T-helper 1 cell treated with Interleukin-12 subunit alpha and Interleukin-12 subunit beta and Interleukin-4 antibody, amounts not matched to agents 30 μg/mL and 1 μg/mL, for 36 hours (primary cell): ENCODE measurements around the gene SBDS.
"Not testable (repeated sequence)": the region's sequence is repeated elsewhere in the genome, so short reads cannot be mapped to it uniquely, and the experiment has no call there.

Experiments used
- H3K27ac Mint-ChIP-seq: one replicate; pipeline ENCODE4 v1.8.0; 2021; ENCODE audit warnings: mild to moderate bottlenecking, mixed read lengths
- H3K27me3 Mint-ChIP-seq: one replicate; pipeline ENCODE4 v1.8.0; 2021; ENCODE audit warnings: low read depth, mixed read lengths
- H3K36me3 Mint-ChIP-seq: one replicate; pipeline ENCODE4 v1.8.0; 2021; ENCODE audit warnings: low read depth, mixed read lengths
- H3K4me1 Mint-ChIP-seq: one replicate; pipeline ENCODE4 v1.8.0; 2021; ENCODE audit warnings: low read depth, mixed read lengths
- H3K4me3 Mint-ChIP-seq: one replicate; pipeline ENCODE4 v1.8.0; 2021; ENCODE audit warnings: mild to moderate bottlenecking, moderate library complexity, mixed read lengths
- H3K9me3 Mint-ChIP-seq: one replicate; pipeline ENCODE4 v1.8.0; 2021; ENCODE audit warnings: mixed read lengths

Gene SBDS

DNA sequence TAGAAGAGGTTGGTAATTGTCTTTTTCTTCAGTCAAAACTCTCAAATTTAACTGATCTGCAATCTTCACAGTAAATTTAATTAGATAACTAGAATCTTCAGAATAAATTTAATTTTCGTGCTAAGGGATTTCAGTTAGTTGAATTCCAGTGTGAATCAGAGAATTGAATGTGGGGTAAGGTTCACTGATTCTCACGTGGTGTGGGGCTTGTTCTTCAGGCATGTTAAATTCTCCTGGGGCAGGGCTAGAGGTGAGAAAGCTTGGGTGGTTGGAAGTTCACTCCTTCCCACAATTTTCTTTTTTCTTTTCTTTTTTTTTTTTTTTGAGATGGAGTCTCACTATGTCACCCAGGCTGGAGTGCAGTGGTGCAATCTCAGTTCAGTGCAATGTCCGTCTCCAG, 14.3 kb upstream of the SBDS start:
- peaks cover 27% of the 10 kb centered on the region for H3K36me3 Mint-ChIP-seq
- H3K9me3 Mint-ChIP-seq, H3K4me3 Mint-ChIP-seq, H3K27me3 Mint-ChIP-seq, H3K4me1 Mint-ChIP-seq, H3K27ac Mint-ChIP-seq: not testable (repeated sequence)

DNA sequence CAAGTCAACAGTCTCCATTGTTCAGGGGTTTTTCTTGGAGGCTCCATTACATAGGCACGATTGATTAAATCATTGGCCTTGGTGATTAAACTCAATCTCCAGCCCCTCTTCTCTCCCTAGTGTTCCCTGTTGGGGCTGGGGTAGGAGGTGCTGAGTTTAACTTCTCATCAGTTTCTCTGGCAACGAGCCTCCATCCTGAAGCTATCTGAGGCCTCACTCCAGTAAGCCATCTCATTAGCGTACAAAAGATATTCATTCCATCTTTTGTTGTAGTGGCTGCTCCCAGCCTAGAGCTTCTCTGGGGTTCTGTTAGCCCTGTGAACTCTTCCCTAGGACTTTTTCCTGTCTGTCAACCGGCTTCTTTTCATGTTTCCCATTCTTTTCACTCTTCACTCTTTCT, 12.9 kb upstream of the SBDS start:
- Mint-ChIP-seq H3K9me3 (no peaks in the 10 kb centered on the region), H3K36me3 (peaks cover 21% of the 10 kb centered on the region)

DNA sequence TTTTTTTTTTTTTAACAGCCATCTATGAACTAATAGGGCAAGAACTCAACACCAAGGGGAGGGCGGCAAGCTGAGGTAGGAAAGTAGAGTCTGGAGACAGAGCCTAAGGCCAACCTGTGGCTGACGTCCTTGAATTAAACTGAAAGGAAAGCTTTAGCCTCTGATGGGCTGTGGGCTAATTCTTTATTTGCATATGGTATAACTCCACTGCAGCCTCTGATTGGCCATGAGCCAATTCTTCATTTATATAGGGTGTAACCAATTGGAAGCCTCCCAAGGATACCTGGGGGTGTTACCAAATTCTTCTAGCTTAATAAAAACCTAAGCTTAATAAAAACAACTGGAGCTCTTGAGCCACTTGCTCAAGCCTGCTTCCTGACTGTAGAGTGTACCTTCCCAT, 11.6 kb upstream of the SBDS start:
- H3K27ac Mint-ChIP-seq = no peak overlapping the region
- H3K36me3 Mint-ChIP-seq = peaks cover 24% of the 10 kb centered on the region
- H3K4me1 Mint-ChIP-seq = peaks cover 5% of the 10 kb centered on the region
- H3K4me3 Mint-ChIP-seq = no peak overlapping the region
- H3K27me3 Mint-ChIP-seq = no peaks in the 10 kb centered on the region
- H3K9me3 Mint-ChIP-seq = no peaks in the 10 kb centered on the region

More for the DNA sequence above, 12.9 kb upstream of the SBDS start:
- H3K4me3 Mint-ChIP-seq = no peak overlapping the region
- H3K27ac Mint-ChIP-seq = no peak overlapping the region
- no peaks in the 10 kb centered on the region for H3K27me3 Mint-ChIP-seq
- H3K4me1 Mint-ChIP-seq = peaks cover 4% of the 10 kb centered on the region

DNA sequence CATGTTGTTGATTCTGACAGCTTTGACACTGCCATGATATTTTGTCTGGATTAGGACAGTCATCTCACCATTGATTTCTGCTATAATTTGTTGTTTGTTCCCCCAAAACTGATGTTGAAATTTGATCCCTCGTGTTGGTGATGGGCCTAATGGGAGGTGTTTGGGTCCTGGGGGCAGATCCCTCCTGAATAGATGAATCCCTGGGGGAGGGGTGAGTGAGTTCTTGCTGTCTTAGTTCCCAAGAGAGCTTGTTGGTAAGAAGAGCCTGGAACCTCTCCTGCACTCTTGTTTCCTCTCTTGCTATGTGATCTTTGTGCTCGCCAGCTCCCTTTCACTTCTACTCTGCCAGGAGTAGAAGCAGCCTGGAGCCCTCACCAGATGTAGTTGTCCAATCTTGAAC, 8.8 kb upstream of the SBDS start:
- H3K36me3 Mint-ChIP-seq = peaks cover 21% of the 10 kb centered on the region
- not testable (repeated sequence) for H3K27me3 Mint-ChIP-seq, H3K9me3 Mint-ChIP-seq, H3K27ac Mint-ChIP-seq, H3K4me1 Mint-ChIP-seq, H3K4me3 Mint-ChIP-seq

DNA sequence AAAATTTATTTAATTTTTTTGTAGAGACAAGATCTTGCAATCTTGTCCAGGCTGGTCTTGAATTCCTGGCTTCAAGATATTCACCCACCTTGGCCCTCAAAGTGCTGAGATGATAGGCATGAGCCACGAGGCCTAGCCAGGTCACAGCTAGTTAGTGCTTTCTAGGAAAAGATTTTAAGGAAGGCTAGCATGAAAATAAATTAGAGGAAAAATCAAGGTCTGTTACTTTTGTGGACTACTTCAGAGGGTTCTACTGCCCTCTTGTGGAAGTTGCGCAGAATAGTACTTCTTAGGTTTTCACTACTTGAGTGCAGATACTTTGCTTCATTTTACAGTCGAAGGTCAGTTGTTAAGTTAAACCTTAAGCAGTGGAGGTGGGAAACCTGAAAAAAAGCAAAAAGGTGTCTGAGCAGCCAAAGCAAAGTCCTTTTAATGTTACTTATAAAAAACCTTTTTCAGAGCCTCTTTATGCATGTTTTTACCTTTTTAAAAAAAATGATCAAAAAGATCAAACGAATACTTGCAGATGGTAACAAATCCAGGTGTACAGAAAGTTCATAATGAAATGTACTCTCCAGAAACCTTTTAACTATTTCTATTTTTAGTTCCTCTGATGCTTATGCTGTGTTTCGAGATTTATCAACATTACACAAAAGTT, 5.3 kb upstream of the SBDS start:
- not testable (repeated sequence) for H3K27ac Mint-ChIP-seq, H3K36me3 Mint-ChIP-seq, H3K4me3 Mint-ChIP-seq

DNA sequence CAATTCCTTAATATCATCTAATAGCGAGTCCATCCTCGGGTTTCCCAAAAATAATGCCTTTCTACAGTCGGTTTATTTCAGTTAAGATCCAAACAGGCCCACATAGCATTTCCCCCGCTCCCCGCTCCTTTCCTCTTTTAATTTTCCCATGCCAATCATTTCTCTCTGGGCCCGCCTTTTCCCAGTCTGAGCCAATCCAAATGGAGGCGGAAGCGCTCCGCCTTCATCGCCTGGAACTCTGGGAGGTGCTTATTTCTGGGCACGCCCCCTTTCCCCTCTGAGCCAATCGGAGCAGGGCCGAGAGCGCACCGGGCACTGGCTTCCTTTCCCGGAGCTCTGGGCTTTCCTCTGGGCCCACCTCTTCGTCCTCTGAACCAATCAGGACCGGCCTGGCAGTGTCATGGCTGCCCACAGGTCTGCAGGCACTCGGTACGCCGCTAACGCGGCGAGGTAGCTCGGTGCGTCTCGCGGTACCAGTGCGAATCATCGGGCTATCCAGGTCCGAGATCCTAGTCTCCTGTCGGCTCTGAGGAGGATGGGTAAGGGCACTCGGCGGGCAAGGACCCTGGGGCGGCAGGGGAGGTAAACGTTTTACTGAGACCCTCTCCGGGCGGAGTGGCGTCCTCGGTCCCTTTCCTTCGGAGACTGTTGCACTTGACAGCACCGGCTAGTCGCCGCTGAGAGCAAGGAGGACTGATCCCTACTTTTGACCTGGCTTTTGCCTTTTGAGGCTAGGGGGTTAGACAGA, 1.2 kb upstream of the SBDS start, which contains the start of gene TYW1:
Gene TYW1 (plus strand): TSS at position 390 of the 748 bp plus-strand sequence. CDS start 146 bp downstream, at position 536.
- not testable (repeated sequence) for H3K27me3 Mint-ChIP-seq, H3K9me3 Mint-ChIP-seq
- Mint-ChIP-seq H3K36me3 (peaks cover 18% of the 10 kb centered on the region), H3K27ac (peak within 1 kb of the TSS; percentile 100), H3K4me3 (peak within 1 kb of the TSS; percentile 100), H3K4me1 (peaks cover 23% of the 10 kb centered on the region)

More for the DNA sequence above, 5.3 kb upstream of the SBDS start:
- H3K4me1 Mint-ChIP-seq, H3K9me3 Mint-ChIP-seq, H3K27me3 Mint-ChIP-seq: not testable (repeated sequence)

DNA sequence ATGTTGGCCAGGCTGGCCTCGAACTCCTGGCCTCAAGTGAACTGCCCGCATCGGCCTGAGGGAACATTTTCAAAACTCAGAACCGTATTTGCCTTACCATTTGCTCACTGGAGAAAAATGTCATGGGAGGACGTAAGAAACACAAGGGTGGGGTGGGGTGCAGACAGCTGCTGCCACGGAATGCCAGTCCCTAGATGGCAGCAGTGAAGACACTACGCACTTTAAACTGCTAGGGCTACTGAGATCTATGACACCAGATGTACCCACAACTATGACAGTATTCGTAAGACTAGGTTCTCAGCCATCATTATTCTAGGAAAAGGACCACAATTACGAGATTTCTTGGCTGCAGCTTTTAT, 716 bp downstream of the SBDS start:
- Mint-ChIP-seq H3K4me3 (peak overlapping the region; percentile 100), H3K27ac (peak overlapping the region; percentile 100), H3K4me1 (peaks cover 22% of the 10 kb centered on the region), H3K36me3 (peaks cover 18% of the 10 kb centered on the region)
- not testable (repeated sequence) for H3K27me3 Mint-ChIP-seq, H3K9me3 Mint-ChIP-seq

DNA sequence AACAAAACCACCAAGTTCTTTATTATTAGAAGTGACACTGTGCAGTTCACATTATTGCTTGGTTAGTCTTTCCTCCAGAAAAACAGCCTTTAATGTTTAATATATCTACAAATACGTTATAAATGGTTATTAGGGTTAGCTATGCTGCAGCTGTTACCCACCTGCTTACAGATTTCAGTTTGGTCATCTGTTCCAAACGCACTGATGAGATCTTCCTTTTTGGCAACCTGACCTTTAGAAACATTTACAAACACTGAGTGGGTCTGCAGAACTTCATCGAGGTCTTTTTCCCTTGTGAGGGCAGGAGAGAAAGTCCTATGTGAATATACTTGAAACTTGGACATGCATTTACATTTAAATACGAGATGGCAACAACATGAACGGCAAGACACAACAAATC, 1.3 kb downstream of the SBDS start:
- not testable (repeated sequence) for H3K27me3 Mint-ChIP-seq, H3K9me3 Mint-ChIP-seq
- H3K4me1 Mint-ChIP-seq = peaks cover 22% of the 10 kb centered on the region
- H3K27ac Mint-ChIP-seq = peak overlapping the region; percentile 100
- peak overlapping the region; percentile 100 for H3K4me3 Mint-ChIP-seq
- peaks cover 18% of the 10 kb centered on the region for H3K36me3 Mint-ChIP-seq

DNA sequence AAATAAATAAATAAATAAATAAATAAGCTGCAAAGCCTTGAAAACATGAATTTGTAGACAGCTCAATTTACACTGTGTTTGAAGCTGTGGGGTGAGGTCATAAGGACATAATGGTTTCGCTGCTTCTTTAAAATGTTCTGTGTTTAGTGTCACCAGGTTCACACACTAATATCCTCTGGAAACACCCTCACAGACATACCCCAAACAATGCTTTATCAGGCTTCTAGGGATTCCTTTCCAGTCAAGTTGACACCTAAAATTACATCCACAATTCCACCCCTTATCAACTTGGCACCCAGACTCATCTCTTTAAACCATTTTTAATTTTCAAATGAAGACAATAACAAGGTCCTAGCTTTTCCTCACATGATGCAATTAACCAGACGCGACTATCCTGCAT, 5.8 kb downstream of the SBDS start:
- H3K4me3 Mint-ChIP-seq, H3K9me3 Mint-ChIP-seq, H3K27ac Mint-ChIP-seq, H3K27me3 Mint-ChIP-seq: not testable (repeated sequence)
- peaks cover 25% of the 10 kb centered on the region for H3K36me3 Mint-ChIP-seq
- peaks cover 16% of the 10 kb centered on the region for H3K4me1 Mint-ChIP-seq

DNA sequence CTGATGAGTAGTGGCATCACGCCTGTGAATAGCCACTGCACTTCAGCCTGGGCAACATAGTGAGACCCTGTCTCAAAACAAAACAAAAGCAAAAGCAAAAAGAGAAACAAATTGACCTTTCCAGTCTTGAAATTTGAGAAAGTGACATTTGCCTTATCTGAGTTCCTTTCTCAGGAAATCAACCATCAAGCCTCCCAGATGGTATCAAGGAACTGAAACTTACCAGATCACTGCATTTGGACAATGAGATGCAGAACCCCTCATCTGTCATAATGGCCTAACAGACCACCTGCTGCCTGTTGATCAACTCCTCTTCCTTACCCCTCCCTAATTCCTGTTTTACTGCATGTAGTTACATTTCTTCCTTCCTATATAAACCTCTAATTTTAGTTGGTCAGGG, 15.1 kb downstream of the SBDS start:
- H3K27ac Mint-ChIP-seq, H3K4me1 Mint-ChIP-seq, H3K27me3 Mint-ChIP-seq, H3K36me3 Mint-ChIP-seq, H3K4me3 Mint-ChIP-seq: not testable (repeated sequence)
- peaks cover 13% of the 10 kb centered on the region for H3K9me3 Mint-ChIP-seq

DNA sequence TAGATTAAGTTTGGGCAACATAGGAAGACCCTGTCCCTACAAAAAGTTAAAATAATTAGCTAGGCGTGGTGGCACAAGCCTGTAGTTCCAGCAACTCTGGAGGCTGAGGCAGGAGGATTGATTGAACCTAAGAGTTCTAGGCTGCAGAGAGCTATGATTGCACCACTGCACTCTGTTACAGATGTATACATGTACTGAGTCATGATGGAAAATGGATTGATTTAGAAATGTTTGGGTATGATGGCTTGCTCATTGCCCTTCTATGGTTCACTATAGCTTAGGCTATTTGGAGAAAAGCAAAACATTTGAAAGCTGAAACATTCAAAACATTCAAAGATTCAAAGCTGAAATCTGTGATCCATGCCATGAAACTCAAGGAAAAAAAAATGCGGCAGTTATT, 16.4 kb downstream of the SBDS start:
- H3K27me3 Mint-ChIP-seq, H3K27ac Mint-ChIP-seq, H3K4me3 Mint-ChIP-seq, H3K4me1 Mint-ChIP-seq, H3K36me3 Mint-ChIP-seq: not testable (repeated sequence)
- H3K9me3 Mint-ChIP-seq = peaks cover 13% of the 10 kb centered on the region

DNA sequence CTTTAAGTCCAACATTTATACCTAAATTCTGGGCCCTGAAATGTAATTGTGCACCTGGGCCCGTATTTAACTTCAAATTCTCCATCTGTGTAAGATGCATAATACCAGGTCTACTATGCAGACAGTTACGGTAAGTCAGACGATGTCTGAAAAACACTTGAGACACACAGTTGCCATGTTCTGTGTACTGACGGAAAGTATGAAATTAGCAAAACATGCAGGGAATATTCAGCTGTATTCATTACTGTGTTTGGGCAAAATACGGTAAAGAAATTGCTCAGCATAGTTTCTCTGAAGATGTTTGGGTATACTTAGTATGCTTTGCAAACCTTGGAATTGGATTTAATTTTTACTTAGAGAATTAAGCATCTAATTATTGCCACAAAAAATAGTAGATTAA, 17.1 kb downstream of the SBDS start:
- not testable (repeated sequence) for H3K27me3 Mint-ChIP-seq, H3K36me3 Mint-ChIP-seq, H3K27ac Mint-ChIP-seq, H3K4me3 Mint-ChIP-seq, H3K4me1 Mint-ChIP-seq
- peaks cover 13% of the 10 kb centered on the region for H3K9me3 Mint-ChIP-seq

DNA sequence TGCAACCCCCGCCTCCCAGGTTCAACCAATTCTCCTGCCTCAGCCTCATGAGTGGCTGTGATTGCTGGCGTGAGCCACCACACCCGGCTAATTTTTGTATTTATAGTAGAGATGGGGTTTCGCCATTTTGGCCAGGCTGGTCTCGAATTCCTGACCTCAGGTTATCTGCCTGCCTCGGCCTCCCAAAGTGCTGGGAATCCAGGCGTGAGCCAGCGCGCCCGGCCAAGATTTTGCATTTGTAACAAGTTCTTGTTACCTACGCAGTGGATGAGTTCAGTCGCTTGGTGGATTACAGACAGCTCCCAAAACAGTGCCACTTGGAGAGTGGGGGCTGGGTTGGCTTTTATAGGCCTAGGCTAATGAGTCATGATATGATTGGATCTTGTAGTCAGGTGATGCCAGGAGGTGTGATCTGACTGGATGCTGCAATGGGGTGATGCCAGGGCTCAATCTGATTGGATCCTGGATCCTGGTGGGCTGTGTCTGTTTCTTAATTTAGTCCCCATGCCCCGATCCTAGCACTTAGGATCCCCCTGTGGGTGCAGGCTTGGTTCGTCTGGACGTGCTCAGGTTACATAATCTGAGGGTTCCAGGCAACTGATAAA, 20.3 kb downstream of the SBDS start:
- Mint-ChIP-seq H3K9me3 (peaks cover 6% of the 10 kb centered on the region), H3K27me3 (no peaks in the 10 kb centered on the region), H3K4me1 (no peaks in the 10 kb centered on the region), H3K4me3 (no peak overlapping the region), H3K27ac (no peak overlapping the region), H3K36me3 (no peaks in the 10 kb centered on the region)

DNA sequence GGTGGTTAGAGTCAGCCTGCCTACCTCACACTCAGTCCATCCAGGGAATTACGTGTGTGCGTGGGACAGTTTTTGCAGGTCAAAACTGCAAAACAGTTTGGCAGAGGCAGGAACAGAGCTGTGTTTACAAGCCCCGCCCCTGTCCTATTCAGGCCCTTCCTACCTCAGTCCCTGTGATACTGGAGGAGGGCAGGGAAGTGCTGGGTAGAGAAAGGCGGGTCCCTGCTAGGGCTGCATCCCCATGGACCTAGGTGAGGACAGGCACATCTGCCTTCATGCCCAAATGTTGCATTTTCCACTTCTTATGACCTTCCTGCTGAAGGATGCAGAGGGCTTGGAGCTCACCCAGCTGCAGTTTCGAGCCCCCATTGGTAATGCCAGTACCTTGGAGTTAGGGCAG, 25.1 kb downstream of the SBDS start:
- H3K27me3 Mint-ChIP-seq = no peaks in the 10 kb centered on the region
- no peak overlapping the region for H3K27ac Mint-ChIP-seq
- no peaks in the 10 kb centered on the region for H3K9me3 Mint-ChIP-seq

DNA sequence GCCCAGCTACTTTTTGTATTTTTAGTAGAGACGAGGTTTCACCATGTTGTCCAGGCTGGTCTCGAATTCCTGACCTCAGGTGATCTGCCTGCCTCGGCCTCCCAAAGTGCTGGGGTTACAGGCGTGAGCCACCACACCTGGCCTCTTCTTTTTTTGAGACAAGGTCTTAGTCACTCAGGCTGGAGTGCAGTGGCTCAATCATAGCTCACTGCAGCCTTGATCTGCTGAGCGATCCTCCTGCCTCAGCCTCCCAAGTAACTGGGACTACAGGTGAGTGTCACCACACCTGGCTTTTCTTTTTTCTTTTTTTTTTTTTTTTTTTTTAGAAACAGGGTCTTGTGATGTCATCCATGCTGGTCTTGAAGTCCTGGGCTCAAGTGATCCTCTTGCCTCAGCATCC, 26.4 kb downstream of the SBDS start:
- not testable (repeated sequence) for H3K9me3 Mint-ChIP-seq, H3K4me3 Mint-ChIP-seq, H3K4me1 Mint-ChIP-seq, H3K36me3 Mint-ChIP-seq, H3K27ac Mint-ChIP-seq, H3K27me3 Mint-ChIP-seq

More for the DNA sequence above, 25.1 kb downstream of the SBDS start:
- no peak overlapping the region for H3K4me3 Mint-ChIP-seq
- no peaks in the 10 kb centered on the region for H3K4me1 Mint-ChIP-seq
- no peaks in the 10 kb centered on the region for H3K36me3 Mint-ChIP-seq
